Measurements from ENCODE around the gene LOX. TPM values are rescaled to one million over a fixed set of nuclear protein-coding genes. Genes with fewer than 3 reads are reported as not detected.

Gene LOX
- total RNA-seq, 1 experiment from 2014 or later, result 0.79 TPM

GRCh38 chr5:122062205-122062604, 15.9 kb downstream of the LOX start:
- Mint-ChIP-seq H3K4me3 (no peak overlapping the region), H3K36me3 (ENCODE audit: insufficient read depth in 1 of 3, low read depth in 3 of 3) (no peaks in the 10 kb centered on the region), H3K27me3 (ENCODE audit: low read depth) (no peaks in the 10 kb centered on the region), H3K9me3 (no peaks in the 10 kb centered on the region), H3K27ac (no peak overlapping the region), H3K4me1 (peaks cover 6 to 12% of the 10 kb centered on the region in 2 experiments)
- Histone ChIP-seq H3K27me3 (ENCODE audit: insufficient read depth, low read length) (no peaks in the 10 kb centered on the region), H3K9me3 (ENCODE audit: control insufficient read depth, low read depth, low read length) (no peaks in the 10 kb centered on the region), H3K27ac (ENCODE audit: insufficient read length, low read depth, low read length) (no peak overlapping the region), H3K79me2 (ENCODE audit: insufficient read depth, low read length) (no peaks in the 10 kb centered on the region), H3T11ph (ENCODE audit: low read length) (no peak overlapping the region), H2BK5ac (ENCODE audit: insufficient read length, low read length) (no peak overlapping the region), H3K9ac (ENCODE audit: extremely low read depth, insufficient read length, low read length) (no peak overlapping the region), H4K5ac (ENCODE audit: insufficient read length, low read depth, low read length) (no peak overlapping the region), H2AFZ (ENCODE audit: low read length) (no peak overlapping the region), H4K20me1 (ENCODE audit: control insufficient read depth, insufficient read depth, insufficient read length) (no peaks in the 10 kb centered on the region), H3K4me2 (ENCODE audit: insufficient read depth, insufficient read length, low read length) (no peak overlapping the region), H3K4me1 (ENCODE audit: insufficient read depth, low read length) (no peaks in the 10 kb centered on the region), H3K14ac (ENCODE audit: insufficient read depth, low read length) (no peak overlapping the region), H3K4ac (ENCODE audit: low read depth, low read length) (no peak overlapping the region), H2BK20ac (ENCODE audit: low read depth, low read length, poor library complexity, severe bottlenecking) (no peak overlapping the region), H2AK5ac (ENCODE audit: insufficient read length, low read length) (no peak overlapping the region), H3K56ac (ENCODE audit: insufficient read length, low read depth, low read length) (no peak overlapping the region), H2BK120ac (ENCODE audit: low read depth, low read length, poor library complexity, severe bottlenecking) (no peak overlapping the region), H2BK15ac (ENCODE audit: low read depth, low read length) (no peak overlapping the region), H4K91ac (ENCODE audit: insufficient read length, low read depth, low read length) (no peak overlapping the region), H2BK12ac (ENCODE audit: insufficient read length, low read depth, low read length) (no peak overlapping the region), H3K79me1 (ENCODE audit: insufficient read depth, low read depth, low read length, poor library complexity, severe bottlenecking) (no peaks in the 10 kb centered on the region), H3K23me2 (ENCODE audit: insufficient read length, low read depth, low read length, poor library complexity, severe bottlenecking) (no peaks in the 10 kb centered on the region), H4K8ac (replicated peaks; ENCODE audit: insufficient read length, low read depth, low read length) (no peak overlapping the region), H3K23ac (ENCODE audit: insufficient read length, low read depth, low read length) (no peak overlapping the region), H3K18ac (ENCODE audit: insufficient read length, low read depth, low read length) (no peak overlapping the region)
- no peak for TF ChIP-seq CTCF (conservative IDR thresholded peaks at IDR 0.05)
- no CpG with 5 or more reads among the region's 1 CpG for WGBS (ENCODE audit: extremely low coverage, insufficient read length, low lambda C conversion rate)
- no peak for DNase-seq
